Inferior parietal cortex (tissue), 1 donor: ENCODE results near the gene LIX1.
"Not testable (repeated sequence)": the region's sequence is repeated elsewhere in the genome, so short reads cannot be mapped to it uniquely, and the experiment has no call there.

Experiments used
- DNase-seq: peaks from one replicate; pipeline ENCODE4 v3.0.0-alpha.2; 2016; ENCODE audit errors: extremely low spot score

LIX1 gene

GRCh38 chr5:97102010-97102470, 40.4 kb downstream of the LIX1 start:
- DNase-seq = no peak

- DNase-seq = peak; percentile 70
Observed at GRCh38 chr5:97101189-97101910, 41.1 kb downstream of the LIX1 start.

- DNase-seq = no peak
Observed at GRCh38 chr5:97100476-97100875, 41.9 kb downstream of the LIX1 start.

- no peak for DNase-seq
Observed at GRCh38 chr5:97098922-97099321, 43.5 kb downstream of the LIX1 start.

DNA sequence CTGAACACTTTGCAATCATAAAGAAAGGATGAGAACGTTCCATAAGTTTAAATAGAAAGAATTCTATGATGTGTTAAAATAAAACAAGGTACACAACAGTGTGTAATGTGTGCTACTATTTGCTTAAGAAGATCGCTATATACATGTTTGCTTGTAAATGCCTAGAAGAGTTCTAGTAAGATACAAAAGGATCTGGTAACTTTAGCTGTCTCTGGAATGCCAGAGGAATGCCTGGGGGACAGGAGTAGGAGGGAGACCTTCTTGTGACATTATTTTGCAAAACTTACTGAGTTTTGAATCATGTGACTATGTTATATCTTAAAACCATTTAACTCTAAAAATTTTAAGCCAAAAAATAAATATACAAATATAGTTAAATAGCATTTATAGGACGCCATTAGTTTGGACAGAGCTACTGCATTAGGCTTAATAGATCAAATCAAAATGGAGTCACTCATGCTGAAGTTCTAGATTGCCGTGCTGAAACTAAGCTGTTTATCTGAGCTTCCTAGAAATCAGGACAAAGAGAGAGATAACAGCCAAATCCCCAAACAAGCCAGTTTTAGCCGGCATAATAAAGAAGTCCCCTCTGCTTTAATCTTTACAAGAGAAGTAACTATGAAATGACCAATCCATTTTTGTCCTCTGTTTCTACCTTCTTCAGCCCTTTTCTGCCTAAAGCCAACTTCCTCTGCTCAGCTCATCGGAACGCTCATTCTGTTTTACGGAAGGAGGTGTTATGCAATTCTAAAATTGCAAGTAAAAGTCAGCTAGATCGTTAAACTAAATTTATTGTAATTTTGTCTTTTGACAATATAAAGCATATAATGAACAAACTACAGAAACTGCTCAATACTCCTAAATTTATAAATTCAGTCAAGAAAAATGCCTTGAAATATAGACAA, 44.8 kb downstream of the LIX1 start:
- DNase-seq = no peak

DNA sequence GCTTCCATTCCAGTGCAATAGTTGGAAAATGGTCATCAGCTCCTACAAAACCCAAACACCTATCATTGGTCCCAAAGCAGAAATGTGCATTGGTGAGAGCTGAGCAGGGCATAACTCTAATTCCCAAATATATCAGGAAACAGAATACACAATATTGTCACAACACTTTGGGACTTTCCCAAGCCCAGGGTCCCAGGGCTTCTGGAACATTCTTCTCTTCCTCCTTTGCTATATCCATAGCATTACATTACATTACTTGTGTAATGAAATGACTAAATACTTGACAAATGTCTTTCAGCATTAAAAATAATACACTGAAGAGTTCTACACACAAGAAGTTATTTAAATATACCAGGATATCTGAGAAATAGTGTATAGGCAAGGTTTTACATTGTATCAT, 45.6 kb downstream of the LIX1 start:
- DNase-seq = no peak

- no peak for DNase-seq
Observed at GRCh38 chr5:97096191-97096590, 46.2 kb downstream of the LIX1 start.

GRCh38 chr5:97095318-97095732, 47.1 kb downstream of the LIX1 start:
- DNase-seq = no peak

- no peak for DNase-seq
Observed at GRCh38 chr5:97094579-97095317, 47.7 kb downstream of the LIX1 start.

DNA sequence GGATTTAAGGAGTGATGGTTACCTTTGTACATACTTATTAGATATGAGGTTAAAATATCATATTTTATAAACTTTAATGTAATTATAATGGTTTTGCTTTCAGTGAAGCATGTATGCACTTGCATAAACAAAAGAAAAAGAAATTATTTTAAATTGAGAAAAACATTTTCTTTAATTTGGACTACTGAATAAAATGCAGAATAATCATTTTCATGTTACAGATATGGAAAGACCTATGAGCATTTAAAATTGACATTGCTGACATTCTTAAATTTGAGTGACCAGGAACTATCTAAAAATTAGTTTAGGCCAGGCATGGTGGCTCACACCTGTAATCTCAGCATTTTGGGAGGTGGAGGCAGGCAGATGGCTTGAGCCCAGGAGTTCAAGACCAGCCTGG, 49.2 kb downstream of the LIX1 start:
- no peak for DNase-seq

DNA sequence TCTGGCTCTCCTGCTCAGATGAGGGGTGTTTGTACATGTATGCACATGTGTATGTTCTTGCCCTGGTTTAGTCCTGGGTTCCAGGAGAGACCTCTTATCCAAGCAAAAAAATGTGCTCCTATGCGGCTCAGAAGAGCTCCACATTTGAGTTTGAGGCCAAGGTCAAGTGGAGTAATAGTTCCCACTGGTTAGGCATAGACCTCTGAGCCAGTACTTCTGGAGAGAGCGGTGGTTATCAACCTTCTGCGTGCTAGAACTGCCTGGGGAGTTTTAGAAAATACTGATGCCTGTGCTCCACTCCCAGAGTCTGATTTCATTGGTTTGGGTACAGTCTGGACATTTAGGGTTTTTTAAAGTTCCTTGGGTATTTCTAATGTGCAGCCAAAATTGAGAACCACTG, 51.5 kb downstream of the LIX1 start:
- DNase-seq = no peak

DNA sequence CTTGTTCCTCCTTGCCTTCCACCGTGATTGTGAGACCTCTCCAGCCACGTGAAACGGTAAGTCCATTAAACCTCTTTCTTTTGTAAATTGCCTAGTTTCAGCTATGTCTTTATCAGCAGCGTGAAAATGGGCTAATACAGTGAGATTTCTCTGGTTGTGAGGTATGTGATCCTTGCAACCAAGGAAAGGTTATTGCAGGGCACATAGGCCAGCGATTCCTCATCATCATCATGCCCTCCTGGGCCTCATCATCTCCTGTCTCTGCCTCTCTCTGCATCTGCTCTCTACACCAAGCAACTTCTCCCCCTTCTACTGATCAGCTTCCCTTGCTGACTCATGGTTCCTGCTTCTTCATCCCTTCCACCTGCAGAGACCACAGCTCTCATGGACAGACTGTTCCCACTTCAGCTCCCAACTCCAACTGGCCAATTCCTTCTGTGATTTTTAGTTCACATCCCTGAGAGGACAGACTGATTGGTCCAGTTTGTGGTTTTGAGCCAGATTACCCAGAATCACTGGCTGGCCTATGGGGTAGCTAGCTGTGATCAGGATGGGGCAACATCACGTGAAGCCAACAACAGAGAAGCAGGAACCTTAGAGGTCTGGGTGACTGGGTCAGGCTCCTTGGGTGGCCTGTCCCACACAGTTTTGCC, 53.1 kb downstream of the LIX1 start:
- no peak for DNase-seq

GRCh38 chr5:97088774-97089148, 53.6 kb downstream of the LIX1 start:
- DNase-seq = no peak

DNA sequence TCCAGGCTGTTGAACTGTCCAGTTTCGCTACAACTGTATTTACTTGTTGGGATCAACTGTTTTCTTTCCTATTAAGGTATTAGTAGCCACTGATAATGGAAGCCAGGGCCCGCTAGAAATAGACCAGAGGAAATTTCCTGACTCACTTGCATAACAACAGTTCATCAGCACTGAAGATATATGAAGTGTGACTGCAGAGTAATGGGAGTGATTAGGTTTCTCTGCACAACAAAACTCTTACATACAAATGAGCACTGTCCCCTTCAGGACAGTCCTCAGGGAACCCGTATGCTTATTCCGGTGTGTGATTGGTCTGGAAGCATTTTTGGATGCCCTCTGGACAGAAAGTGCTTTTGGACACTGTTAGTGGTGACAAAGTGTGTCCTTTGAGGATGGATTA, 55.3 kb downstream of the LIX1 start:
- DNase-seq = no peak

DNA sequence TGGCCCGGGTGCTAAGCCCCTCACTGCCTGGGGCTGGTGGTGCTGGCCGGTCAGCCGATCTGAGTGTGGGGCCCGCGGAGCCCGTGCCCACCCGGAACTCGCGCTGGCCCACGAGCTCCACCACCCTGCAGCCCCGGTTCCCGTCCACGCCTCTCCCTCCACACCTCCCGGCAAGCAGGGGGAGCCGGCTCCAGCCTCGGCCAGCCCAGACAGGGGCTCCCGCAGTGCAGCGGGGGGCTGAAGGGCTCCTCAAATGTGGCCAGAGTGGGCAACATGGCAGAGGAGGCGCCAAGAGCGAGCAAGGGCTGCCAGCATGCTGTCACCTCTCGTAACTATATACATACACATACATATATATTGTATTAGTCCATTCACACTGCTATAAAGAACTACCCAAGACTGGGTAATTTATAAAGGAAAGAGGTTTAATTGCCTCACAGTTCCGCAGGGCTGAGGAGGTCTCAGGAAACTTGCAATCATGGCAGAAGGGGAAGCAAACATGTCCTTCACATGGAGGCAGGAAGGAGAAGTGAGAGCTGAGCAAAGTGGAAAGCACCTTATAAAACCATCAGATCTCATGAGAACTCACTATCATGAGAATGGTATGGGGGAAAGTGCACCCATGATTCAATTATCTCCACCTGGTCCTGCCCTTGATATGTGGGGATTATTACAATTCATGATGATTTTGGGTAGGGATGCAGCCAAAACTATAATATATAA, 56.8 kb downstream of the LIX1 start:
- no peak for DNase-seq

- not testable (repeated sequence) for DNase-seq
Observed at GRCh38 chr5:97084782-97085458, 57.5 kb downstream of the LIX1 start.

DNA sequence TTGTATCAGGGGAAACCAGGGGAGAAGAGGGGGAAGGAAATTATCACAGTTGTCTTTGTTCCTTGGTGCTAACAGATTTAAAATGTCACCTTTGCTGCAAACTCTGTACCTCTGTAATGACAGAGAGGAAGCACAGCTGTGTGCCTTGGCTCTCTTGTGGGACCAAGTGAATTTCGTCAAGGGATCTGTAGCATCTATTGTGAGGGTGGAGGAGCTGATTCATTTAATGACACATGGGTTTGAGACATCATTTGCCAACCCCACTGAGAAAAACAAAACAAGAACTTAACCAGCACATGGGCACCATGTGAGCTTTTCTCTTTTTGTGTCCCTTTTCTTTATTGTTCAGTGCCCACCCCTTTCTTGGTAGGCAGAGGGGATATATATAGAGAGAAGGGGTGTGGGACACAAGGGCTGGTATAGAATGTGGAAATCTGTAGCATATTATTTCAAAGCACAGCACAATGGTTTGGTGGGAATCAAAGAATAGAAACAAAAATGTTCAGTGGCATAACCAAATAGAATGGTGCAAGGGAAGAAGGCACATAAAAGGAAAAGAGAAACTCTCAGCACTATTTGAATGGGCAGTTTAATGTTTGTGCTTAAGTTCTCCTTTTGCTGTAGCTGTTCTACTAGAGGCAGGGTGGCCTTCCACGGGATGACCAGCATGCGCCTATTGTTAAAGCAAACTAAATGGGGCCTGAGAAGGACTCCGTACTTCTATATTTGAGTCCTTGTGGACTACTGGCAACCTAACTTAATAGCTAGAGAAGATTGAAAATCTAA, 63.3 kb downstream of the LIX1 start:
- DNase-seq = no peak

- no peak for DNase-seq
Observed at GRCh38 chr5:97077246-97077645, 65.2 kb downstream of the LIX1 start.

DNA sequence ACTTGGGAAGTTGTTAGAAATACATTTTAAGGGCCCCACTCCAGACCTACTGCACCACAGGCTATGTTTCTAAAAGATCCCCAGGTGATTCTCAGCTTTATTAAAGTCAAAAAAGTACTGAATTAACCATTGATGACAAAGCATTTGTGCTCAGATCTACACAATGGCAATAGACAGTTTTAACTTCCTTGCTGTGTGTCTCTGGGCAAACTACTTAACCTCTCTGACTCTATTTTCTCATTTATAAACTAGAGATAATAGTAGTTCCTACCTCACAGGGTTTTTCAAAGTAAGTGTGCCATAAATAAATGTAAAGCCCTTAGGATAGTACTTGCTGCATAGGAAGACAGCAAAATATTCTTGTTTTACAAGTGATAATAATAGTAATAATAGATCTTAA, 66.3 kb downstream of the LIX1 start:
- no peak for DNase-seq

- no peak for DNase-seq
Observed at GRCh38 chr5:97075649-97076048, 66.8 kb downstream of the LIX1 start.
